HG02759 (cell line): ENCODE results near the gene IL21.
A peak's percentile ranks its signal among the peaks of the same experiment; 100 is the strongest.

Experiments
- ATAC-seq: cut with Tn5 transposase; IDR thresholded peaks from one replicate; pipeline ENCODE4 v1.9.1; 2021; ENCODE audit warnings: mild to moderate bottlenecking, moderate library complexity; ENCODE audit not compliant: unreplicated experiment

Gene IL21

GRCh38 chr4:122635205-122635604 is 14.3 kb upstream of the IL21 start:
- ATAC-seq = peak; percentile 42

DNA sequence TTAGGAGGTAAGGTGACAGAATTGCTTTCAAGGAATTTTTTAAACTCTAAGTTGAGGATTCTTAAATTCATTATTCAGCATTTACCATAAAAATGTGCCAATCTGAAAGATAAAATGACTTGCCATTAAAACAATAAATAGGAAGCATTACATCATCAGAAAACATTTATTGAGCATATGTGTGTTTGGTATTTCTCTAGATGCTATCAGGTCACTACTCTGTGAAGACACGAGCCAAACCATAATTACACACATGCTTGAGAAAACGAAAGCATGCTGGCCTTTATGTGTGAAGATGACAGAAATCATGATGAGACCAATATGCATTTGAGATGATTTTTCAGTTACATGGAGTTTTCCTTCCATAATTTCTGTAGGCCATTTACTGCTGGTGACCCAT is 12.3 kb upstream of the IL21 start:
- no peak for ATAC-seq

- peak; percentile 87 for ATAC-seq
These were observed 11.7 kb upstream of the IL21 start for GRCh38 chr4:122632396-122633143.

DNA sequence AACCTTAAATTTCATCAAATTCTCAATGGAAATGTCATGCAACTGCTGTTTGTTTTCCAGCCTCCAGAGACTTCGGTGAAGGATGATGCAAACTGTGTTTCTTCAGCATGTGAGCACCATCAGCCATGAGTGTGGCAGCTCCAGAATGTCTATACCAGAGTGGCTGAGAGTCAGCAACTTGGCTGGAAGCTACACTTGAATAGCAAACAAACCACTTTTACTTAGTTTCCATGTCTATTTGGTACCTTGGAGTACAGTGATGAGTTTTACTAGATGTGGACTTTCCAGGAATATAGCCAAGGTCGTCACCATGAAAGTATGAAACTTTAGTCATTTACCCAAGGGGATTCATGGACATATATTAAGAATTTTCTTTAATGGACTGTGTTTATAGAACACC is 4.3 kb upstream of the IL21 start:
- no peak for ATAC-seq

DNA sequence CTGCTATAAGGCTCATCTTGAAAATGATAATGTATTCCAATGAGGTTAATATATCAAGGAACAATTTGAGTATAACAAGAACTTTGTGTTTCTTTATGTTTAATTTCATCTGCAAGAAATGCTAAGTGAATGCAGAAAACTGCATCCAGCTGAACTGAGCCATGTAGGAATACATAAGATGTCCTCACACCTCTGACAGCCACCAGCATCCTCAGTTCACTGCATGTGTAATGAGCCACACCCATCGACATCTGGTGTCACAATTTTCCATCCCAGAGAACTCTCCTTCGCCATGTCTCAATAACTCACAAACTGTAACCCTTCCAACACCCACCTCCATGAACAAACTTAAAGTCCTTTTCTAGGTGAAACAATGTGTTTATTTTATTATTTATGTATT is 3.3 kb upstream of the IL21 start:
- no peak for ATAC-seq

GRCh38 chr4:122623637-122624166 is 2.8 kb upstream of the IL21 start:
- ATAC-seq = no peak

DNA sequence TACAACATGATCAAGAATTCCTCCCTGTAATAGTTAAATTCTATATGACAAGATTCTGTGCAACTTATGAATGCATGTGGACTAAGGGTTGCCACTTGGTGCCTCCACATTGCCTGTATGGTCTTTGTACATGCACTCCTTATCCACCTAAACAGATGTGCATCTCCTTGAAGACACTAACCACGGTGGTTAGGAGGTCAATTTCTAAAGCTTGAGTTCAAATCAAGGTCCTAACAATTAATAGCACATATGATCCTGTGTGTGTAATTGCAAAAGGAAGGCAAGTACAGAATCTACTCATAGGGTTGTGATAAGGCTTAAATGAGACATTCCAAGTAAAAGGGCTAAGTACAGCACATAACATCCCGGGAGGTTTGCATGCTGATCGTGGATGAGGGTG is 1.5 kb upstream of the IL21 start:
- no peak for ATAC-seq

- ATAC-seq = no peak
These were observed 1.3 kb downstream of the IL21 start for GRCh38 chr4:122619611-122620010.

DNA sequence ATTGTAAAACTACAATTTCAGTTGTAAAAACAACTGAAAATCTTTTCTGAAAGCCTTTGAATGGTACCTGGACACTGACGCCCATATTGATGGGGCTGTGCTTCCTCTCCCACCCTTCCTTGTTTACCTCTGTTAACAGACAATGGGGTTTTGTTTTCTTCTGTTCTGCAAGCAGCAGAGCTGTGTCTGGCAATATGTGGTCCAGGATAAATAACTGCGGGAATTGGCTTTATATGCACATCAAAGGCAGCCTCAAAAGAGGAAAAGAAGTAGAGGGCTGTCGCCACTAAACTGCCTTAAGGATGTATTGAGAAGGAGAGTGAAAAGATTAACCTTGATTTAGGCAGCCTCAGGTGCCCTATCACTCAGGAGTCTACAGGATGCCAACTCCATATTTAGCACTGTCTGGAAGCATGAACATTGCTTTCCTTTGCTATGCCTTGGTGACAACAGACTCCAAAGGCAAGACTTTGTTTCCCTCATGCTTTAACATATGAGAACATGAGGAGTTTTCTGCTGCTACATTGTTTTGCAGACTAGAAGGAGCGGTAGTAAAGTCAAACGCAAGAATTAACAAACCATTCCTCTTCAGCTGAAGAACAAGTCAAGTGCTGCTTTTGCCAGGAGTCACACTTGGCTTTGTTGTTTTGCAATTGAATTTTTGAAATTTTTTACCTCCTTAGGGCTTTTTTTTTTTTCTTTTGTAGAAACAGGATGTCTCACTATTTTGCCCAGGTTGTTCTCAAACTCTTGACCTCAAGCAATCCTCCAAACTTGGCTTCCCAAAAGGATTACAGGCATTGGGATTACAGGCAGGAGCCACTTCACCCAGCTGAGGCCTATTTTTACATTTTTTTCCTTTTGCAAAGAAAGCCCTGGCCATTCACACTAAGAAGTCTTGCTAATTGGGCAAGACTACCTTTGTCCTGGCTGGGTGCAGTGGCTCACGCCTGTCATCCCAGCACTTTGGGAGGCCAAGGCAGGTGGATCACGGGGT is 3.0 kb downstream of the IL21 start:
- no peak for ATAC-seq

- no peak for ATAC-seq
These were observed 3.8 kb downstream of the IL21 start for GRCh38 chr4:122616915-122617596.

DNA sequence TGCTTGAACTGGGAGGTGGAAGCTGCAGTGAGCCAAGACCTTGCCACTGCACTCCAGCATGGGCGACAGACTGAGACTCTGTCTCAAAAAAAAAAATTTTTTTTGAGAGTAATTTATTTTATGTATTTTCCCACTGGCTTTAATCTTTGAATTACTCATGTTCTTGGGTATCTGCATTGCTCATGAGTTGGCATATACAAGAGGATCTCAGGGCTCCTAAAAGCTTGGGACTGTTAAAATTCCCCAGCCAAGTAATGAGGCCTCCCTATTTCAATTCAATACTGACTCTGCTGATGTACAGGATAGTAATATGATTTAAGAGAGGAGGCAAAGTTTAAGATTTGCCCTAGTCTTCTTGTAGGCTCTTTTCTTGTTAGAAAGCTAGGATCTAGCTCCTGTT is 6.2 kb downstream of the IL21 start:
- no peak for ATAC-seq

DNA sequence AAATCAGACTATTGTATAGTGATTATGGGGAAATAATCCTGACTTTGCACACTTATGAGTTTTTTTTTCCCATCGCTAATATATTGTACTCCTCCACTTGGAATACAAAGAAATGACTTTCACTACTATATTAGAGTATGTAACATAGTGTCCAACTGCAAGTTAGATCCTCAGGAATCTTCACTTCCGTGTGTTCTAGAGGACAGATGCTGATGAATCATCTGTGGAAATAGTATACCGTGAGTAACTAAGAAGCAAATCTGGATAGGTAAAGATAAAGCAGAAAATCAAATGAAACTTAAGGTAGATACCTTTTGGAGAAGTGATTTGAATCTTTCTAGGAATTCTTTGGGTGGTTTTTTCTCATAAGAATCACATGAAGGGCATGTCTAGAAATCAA is 8.3 kb downstream of the IL21 start:
- no peak for ATAC-seq

DNA sequence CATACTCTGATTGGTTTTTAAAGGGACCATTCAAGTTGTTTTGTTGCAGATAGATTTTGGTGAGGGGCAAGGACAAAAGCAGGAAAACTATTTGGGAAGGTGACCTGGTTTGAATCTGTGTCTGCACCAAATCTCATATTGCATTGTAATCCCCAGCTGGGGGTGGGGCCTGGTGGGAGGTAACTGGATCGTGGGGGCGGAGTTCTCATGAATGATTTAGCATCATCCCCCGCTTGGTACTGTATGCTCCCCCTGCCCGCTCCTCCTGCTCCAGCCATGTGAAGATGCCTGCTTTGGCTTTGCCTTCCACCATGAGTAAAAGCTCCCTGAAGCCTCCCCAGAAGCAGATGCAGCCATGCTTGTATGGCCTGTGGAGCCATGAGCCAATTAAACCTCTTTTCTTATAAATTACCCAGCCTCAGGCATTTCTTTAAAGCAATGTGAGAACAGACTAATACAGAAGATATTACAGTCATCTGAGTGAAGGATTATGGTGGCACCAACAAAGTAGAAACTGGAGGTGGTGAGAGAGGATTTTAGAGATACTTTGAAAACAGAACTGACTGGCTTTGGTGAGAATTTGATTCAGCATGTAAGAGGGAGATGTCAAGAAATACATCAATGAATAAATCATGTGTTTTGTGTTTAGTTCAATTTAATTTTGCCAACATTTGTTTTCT is 14.4 kb downstream of the IL21 start:
- no peak for ATAC-seq

- ATAC-seq = no peak
These were observed 16.7 kb downstream of the IL21 start for GRCh38 chr4:122604146-122604545.

DNA sequence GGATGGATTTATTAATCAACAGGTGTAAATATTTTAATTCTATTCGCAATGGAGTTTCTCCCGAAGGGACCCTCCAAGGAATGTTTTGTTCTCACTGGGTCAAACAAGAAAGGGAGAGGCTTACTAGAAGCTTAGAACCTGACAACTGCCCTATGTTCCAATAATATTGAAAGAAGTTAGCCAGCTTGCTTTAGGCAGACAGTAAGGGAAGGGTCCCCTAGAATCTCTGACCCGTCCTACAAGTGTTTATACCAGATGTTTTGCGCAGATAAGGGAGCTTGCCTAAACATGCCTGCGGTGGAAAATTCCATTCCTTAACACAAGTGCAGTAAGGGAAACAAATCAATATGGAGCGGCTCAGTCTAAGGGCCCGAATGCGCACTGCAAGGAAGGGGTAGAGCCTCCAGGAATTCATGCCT is 17.7 kb downstream of the IL21 start:
- no peak for ATAC-seq

GRCh38 chr4:122602277-122603142 is 18.4 kb downstream of the IL21 start:
- ATAC-seq = peak; percentile 45

DNA sequence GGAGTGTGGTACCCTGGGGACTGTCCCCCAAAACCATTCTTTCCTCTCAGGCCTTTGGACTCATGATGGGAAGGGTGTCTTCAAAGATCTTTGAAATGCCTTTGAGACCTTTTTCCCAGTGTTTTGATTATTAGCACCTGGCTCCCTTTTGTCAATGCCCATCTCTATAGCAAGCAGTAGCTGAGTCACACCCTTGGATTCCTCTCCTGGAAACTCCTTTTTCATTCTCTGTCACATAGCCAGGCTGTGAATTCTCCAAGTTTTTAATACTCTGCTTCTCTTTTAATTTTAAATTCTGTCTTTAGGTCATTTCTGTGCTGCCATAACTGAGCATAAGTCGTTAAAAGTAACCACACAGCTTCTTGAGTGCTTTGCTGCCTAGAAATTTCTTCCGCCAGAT is 29.7 kb downstream of the IL21 start:
- ATAC-seq = no peak

GRCh38 chr4:122588453-122589238 is 32.2 kb downstream of the IL21 start:
- ATAC-seq = no peak

DNA sequence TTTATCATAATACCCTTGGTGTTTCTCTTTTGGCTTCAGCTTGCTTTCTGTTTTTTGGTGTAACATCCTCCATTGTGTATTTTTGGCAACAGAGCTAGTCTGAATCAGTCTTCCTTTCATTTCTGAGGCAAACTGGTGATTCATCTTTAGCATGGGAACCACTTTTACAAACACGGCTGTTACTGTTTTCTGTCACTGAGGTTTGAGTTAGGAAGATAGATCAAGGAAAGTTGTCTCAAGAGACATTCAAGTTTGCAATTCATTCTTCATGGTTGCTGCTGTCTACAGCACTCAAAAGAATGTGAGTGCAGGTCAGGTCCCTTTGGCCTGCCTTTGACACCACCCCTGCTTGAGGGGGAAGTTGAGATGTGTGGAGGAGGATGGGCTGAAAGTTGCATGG is 36.3 kb downstream of the IL21 start:
- no peak for ATAC-seq
